AG04450 (cell line): ENCODE measurements around the gene CDH4. TPM values are rescaled to one million over a fixed set of nuclear protein-coding genes. Genes with fewer than 3 reads are reported as not detected.

Experiments
- CTCF ChIA-PET: fragments of 300-600, 350-600 bp; formaldehyde crosslinking; extraction: SDS; loops from one replicate; lab custom pipeline; 2022; ENCODE audit warnings: antibody characterized with exemption, inconsistent platforms; lab: Charles Lee
- POLR2A ChIA-PET: fragments of 350-600 bp; formaldehyde crosslinking; extraction: SDS; loops from one replicate; lab custom pipeline; 2021; ENCODE audit warnings: antibody characterized with exemption, inconsistent platforms; lab: Yijun Ruan, JAX
- DNase-seq: peaks from one replicate; pipeline ENCODE4 v3.0.0-alpha.2; 2011; ENCODE audit warnings: low read depth, low spot score
- H3K27ac ChIP-seq: one replicate; pipeline ENCODE4 v1.5.1; 2012; ENCODE audit warnings: low read depth, low read length, control low read depth
- H3K27me3 ChIP-seq: one replicate; pipeline ENCODE4 v1.6.0; 2012; ENCODE audit warnings: low read length; ENCODE audit not compliant: control insufficient read depth, insufficient read depth
- H3K4me3 ChIP-seq: 2 replicates; pipeline ENCODE4 v1.5.1; 2011; ENCODE audit warnings: mild to moderate bottlenecking, low read depth, low read length, control low read depth
- H3K9me3 ChIP-seq: 2 replicates; pipeline ENCODE4 v1.5.1; 2012; ENCODE audit warnings: low read length; ENCODE audit not compliant: control insufficient read depth, insufficient read depth
- polyA plus RNA-seq: library from polyadenylated mRNA; depleted of rRNA; stranded (reverse); fragments of >200 nt; gene quantifications from 2 replicates; pipeline ENCODE4 v1.2.3, GENCODE V29; 2011
- TF ChIP-seq, protein P1 (sequence below): IDR thresholded peaks from 2 replicates; pipeline ENCODE4 v1.5.1; 2011; ENCODE audit warnings: low read depth, low read length, control low read depth, inconsistent platforms

Gene CDH4
- polyA plus RNA-seq, 1 experiment = 1.6 TPM

DNA sequence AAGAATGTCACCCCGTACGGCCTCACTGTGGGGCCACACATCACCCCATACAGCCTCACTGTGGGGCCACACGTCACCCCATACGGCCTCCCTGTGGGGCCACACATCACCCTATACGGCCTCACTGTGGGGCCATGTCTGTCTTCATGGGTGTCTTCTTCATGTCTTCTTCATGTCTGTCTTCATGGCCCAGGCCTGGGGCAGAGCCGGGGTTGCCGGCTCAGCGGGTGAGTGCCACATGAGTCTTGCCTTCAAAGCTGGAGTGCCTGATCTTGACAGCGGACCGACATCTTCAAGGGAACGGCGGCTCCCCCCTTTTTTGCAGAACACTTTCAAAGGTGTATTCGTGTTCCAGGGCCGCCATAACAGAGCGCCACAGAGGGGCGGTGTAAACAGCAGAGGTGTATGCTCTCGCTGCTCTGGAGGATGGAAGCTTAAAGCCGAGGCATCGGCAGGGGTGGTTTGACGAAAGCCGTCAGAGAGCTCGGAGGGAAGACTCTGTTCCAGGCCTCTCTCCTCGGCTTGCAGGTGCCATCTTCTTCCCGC, 448.6 kb downstream of the CDH4 start:
- DNase-seq = no peak
- TF ChIP-seq, protein P1, sequence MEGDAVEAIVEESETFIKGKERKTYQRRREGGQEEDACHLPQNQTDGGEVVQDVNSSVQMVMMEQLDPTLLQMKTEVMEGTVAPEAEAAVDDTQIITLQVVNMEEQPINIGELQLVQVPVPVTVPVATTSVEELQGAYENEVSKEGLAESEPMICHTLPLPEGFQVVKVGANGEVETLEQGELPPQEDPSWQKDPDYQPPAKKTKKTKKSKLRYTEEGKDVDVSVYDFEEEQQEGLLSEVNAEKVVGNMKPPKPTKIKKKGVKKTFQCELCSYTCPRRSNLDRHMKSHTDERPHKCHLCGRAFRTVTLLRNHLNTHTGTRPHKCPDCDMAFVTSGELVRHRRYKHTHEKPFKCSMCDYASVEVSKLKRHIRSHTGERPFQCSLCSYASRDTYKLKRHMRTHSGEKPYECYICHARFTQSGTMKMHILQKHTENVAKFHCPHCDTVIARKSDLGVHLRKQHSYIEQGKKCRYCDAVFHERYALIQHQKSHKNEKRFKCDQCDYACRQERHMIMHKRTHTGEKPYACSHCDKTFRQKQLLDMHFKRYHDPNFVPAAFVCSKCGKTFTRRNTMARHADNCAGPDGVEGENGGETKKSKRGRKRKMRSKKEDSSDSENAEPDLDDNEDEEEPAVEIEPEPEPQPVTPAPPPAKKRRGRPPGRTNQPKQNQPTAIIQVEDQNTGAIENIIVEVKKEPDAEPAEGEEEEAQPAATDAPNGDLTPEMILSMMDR = no peak
- H3K9me3 ChIP-seq = peaks cover 5% of the 10 kb centered on the region; the same call in 1 of the 2 replicates
- ChIA-PET CTCF (no interaction called here), POLR2A (no interaction called here)
- H3K27ac ChIP-seq = no peak overlapping the region
- H3K27me3 ChIP-seq = peaks cover 10% of the 10 kb centered on the region
- H3K4me3 ChIP-seq = no peak overlapping the region

DNA sequence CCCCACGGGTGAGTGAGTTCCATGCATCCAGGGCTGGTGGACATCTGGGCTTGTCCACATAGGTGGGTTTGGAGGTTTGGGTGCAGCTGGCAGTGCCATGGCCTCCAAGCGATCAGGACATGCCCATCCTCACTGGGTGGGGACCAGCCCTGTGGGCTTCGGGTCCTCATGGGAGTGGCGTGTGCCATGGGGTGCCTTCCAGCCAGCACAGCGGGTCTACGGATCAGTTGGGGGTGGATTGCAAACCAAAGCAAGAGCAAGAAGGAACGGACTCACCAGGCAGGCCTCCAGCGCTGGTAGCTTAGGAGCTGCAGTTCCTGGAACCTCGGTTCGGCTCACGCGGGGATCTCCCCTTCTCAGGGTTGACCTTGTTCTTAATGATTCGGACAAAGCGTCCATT, 449.3 kb downstream of the CDH4 start:
- CTCF ChIA-PET = no interaction called here
- POLR2A ChIA-PET = no interaction called here
- Histone ChIP-seq H3K4me3 (no peak overlapping the region), H3K27ac (no peak overlapping the region), H3K27me3 (peaks cover 17% of the 10 kb centered on the region), H3K9me3 (peaks cover 5% of the 10 kb centered on the region; the same call in 1 of the 2 replicates)
- no peak for DNase-seq
- TF ChIP-seq, protein P1 = no peak

DNA sequence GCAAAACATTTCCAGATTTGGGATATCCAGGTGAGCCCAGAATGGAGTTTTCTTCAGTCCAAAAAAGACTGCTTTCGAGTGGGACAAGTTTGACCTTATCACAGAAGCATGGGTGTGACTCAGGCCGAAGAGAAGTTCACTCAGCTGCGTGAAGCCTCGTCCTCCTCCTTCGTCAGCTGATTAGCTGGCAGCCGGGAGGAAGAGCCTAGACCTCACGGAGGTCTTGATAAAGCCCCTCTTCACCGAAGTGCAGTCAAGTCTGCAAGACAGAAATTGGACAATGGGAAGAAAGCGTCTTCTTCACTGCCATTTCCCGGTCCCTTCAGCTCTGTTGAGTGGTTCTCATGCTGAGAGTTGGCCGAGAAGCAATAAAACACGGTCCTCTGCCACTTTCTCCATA, 449.7 kb downstream of the CDH4 start:
- no peak for DNase-seq

DNA sequence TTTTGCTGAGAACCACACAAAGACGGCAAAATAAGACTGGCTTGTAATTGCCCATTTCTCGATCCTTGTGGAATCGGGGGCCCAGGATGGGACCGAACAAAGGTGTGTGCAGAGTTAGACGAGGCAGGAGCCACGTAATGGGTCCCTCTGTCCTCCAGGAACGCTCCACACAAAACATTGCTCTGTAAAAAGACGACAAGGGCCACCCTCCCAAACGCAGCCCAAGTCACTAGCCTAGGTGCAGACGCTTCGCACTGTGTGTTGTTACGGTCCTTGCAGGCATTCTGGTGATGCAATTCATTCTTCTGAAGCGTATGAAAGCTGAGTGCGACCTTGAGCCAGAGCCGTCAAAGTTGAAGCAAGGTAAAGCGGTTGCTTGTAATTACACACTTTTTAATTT, 450.2 kb downstream of the CDH4 start:
- H3K4me3 ChIP-seq = no peak overlapping the region
- no peak for DNase-seq
- H3K9me3 ChIP-seq = peaks cover 5% of the 10 kb centered on the region; the same call in 1 of the 2 replicates
- peaks cover 21% of the 10 kb centered on the region for H3K27me3 ChIP-seq
- TF ChIP-seq, protein P1 = no peak
- no peak overlapping the region for H3K27ac ChIP-seq
- ChIA-PET CTCF (no interaction called here), POLR2A (no interaction called here)

More for the DNA sequence above, 449.7 kb downstream of the CDH4 start:
- ChIA-PET CTCF (no interaction called here), POLR2A (no interaction called here)
- H3K4me3 ChIP-seq = no peak overlapping the region
- H3K27me3 ChIP-seq = peaks cover 21% of the 10 kb centered on the region
- TF ChIP-seq, protein P1 = no peak
- H3K9me3 ChIP-seq = peaks cover 5% of the 10 kb centered on the region; the same call in 1 of the 2 replicates
- no peak overlapping the region for H3K27ac ChIP-seq

DNA sequence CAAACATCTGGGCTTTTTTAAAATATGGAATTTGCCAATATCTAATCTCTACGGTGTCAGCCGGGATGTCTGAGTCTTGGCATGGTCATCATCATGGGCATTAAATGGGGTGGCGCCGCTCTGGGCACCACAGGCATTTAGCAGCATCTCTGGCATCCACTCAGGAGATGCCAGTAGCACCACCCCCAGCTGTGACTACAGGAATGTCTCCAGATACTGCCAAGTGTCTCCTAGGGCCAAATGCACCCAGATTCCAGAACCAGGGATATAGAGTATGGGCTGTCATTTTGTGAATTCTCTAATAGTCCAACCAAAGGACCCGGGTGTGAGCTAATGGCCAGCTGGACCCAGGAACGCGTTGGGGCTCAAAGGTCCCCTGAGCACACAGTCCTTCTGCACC, 452.6 kb downstream of the CDH4 start:
- H3K27me3 ChIP-seq = peaks cover 21% of the 10 kb centered on the region
- H3K9me3 ChIP-seq = no peaks in the 10 kb centered on the region; the same call in 1 of the 2 replicates
- ChIA-PET CTCF (interaction anchor here (0.6 kb wide), 1 partner anchor 21 kb away, joined by 3 read pairs; no protein-coding TSS in a partner anchor), POLR2A (no interaction called here)
- TF ChIP-seq, protein P1 = no peak
- H3K4me3 ChIP-seq = no peak overlapping the region
- DNase-seq = no peak
- H3K27ac ChIP-seq = no peak overlapping the region
